Small intestine (tissue), 4 donors: ENCODE measurements around the gene RPP21. TPM values are rescaled to one million over a fixed set of nuclear protein-coding genes. Genes with fewer than 3 reads are reported as not detected.

ENCODE experiments used
- polyA plus RNA-seq, 4 donors: library from polyadenylated mRNA; stranded (reverse) in 3 of 4; unstranded in 1 of 4; fragments of 200-250 nt in 3 of 4; fragments of 120-200 nt in 1 of 4; gene quantifications; one replicate each; pipeline versions ENCODE4 v1.2.1 to v1.2.3, GENCODE V29; 2013
- donor health status: healthy with polysubstance abuse.
- donor health status: Bipolar disorder and iron deficiency.
- donor health status: healthy.

The RPP21 gene
- polyA plus RNA-seq, 4 donors, result 71.1 to 100 (median 85.2) TPM

Other genes starting within 250 kb of the RPP21 start
- gene TRIM31, start 232.1 kb upstream of the RPP21 start, polyA plus RNA-seq, result 10 to 100 TPM in 3 of 4 donors, 1 to 10 TPM in 1; 5.2 to 41.6 (median 32.7) TPM
- 10 to 100 TPM in 2 of 4 donors, 1 to 10 TPM in 2; 1.6 to 19.5 (median 9.1) TPM for gene TRIM40, start 209.0 kb upstream of the RPP21 start, polyA plus RNA-seq
- gene TRIM10, start 183.9 kb upstream of the RPP21 start, polyA plus RNA-seq, result 1 to 10 TPM; 1.4 to 6.4 (median 5.4) TPM
- gene TRIM15, start 181.6 kb upstream of the RPP21 start, polyA plus RNA-seq, result 100 to 1,000 TPM in 1 of 4 donors, 10 to 100 TPM in 3; 26.1 to 122 (median 63.3) TPM
- 10 to 100 TPM; 47.7 to 57.6 (median 52.8) TPM for gene TRIM26, start 131.8 kb upstream of the RPP21 start, polyA plus RNA-seq
- gene TRIM39, start 18.2 kb upstream of the RPP21 start, polyA plus RNA-seq, result 10 to 100 TPM in 1 of 4 donors, 1 to 10 TPM in 3; 8.9 to 12.0 (median 9.4) TPM
- gene HLA-E, start 144.4 kb downstream of the RPP21 start, polyA plus RNA-seq, result 100 to 1,000 TPM in 3 of 4 donors, 10 to 100 TPM in 1; 72.5 to 494 (median 229) TPM
- gene GNL1, start 211.3 kb downstream of the RPP21 start, polyA plus RNA-seq, result 10 to 100 TPM; 25.9 to 56.7 (median 43.1) TPM
- gene PRR3, start 212.1 kb downstream of the RPP21 start, polyA plus RNA-seq, result 10 to 100 TPM in 1 of 4 donors, 1 to 10 TPM in 3; 3.6 to 15.2 (median 5.1) TPM
- 10 to 100 TPM; 30.0 to 76.5 (median 38.8) TPM for gene ABCF1, start 226.3 kb downstream of the RPP21 start, polyA plus RNA-seq